Measurements from ENCODE around the gene PGLYRP2. TPM values are rescaled to one million over a fixed set of nuclear protein-coding genes. Genes with fewer than 3 reads are reported as not detected.
A peak's percentile ranks its signal among the peaks of the same experiment; 100 is the strongest.

Gene PGLYRP2
- polyA plus RNA-seq, 1 of the 3 experiments (the other 2 are of a cell fraction) = not detected

DNA sequence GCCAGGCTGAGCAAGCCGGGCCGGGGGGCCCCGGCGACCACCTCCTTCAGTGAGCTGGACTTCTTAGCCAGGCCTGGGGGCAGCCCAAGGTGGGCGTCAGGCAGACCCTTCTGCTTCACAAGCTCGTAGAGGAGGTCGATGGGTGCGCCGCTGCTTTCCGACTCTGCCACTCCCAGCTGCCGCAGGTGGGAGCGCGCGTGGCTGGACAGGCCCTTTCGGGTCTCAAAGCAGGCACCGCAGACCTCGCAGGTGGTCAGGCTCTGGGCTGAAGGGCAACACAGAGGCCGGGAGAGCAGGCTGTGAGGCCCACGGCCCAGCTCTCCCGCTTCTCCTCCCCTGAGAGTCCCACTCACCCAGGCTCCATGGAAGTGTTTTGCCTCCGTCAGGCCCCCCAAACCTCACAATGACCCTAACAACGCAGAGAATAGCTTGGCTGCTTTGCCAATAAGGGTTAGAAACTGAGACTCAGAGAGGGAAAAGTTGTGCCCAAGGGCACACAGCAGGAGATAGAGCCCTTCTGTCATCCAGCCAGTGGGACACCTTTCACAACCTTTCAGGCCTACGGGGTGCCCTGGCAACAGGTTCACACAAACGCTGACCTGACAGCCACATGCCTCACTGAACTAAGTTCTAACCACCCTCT, 49.4 kb downstream of the PGLYRP2 start:
- no peak overlapping the region for H3K4me3 ChIP-seq (ENCODE audit: low read depth in 2 of 2, low read length in 1 of 2)
- H4K20me1 ChIP-seq (ENCODE audit: insufficient read depth) = peaks cover 17% of the 10 kb centered on the region; the same call in 1 of the 2 replicates
- no peaks in the 10 kb centered on the region for H3K9me3 ChIP-seq
- no peak overlapping the region for H3K27ac ChIP-seq (ENCODE audit: low read depth in 2 of 2, low read length in 1 of 2)
- no peak for TF ChIP-seq FOSL2 (IDR thresholded peaks at IDR 0.05; ENCODE audit: borderline replicate concordance, low read depth)
- no peak for TF ChIP-seq EZH2phosphoT487 (IDR thresholded peaks at IDR 0.05; ENCODE audit: borderline replicate concordance, low read depth)
- TF ChIP-seq RFX5 (IDR thresholded peaks at IDR 0.05; ENCODE audit: low read length) = no peak
- H3K9ac ChIP-seq = no peak overlapping the region
- H3K36me3 ChIP-seq (replicated peaks in 1 of 2; ENCODE audit: control insufficient read depth in 1 of 2, insufficient read depth in 2 of 2, low read length in 1 of 2) = peaks cover 12 to 48% of the 10 kb centered on the region in 2 experiments
- H3K9me2 ChIP-seq = no peaks in the 10 kb centered on the region
- H3K4me2 ChIP-seq = peak overlapping the region; percentile 94; the same call in 1 of the 2 replicates
- H2AFZ ChIP-seq (ENCODE audit: low read depth) = no peak overlapping the region
- DNase-seq = no peak
- CTCF ChIA-PET = interaction anchor here (3.9 kb wide), 1 partner anchor 10 kb away, joined by 12 read pairs; the partner anchor contains the start of gene AKAP8L
- no peaks in the 10 kb centered on the region for H3K27me3 ChIP-seq (ENCODE audit: insufficient read depth)
- peaks cover 5 to 28% of the 10 kb centered on the region in 2 experiments; a peak in 2 of 4 replicates for H3K4me1 ChIP-seq (ENCODE audit: control insufficient read depth in 1 of 2, insufficient read depth in 2 of 2, low read depth in 1 of 2, low read length in 1 of 2)
- WGBS (ENCODE audit: low lambda C conversion rate) = 91% methylated on average over 9 of the region's 24 CpGs
- peaks cover 42% of the 10 kb centered on the region for H3K79me2 ChIP-seq (ENCODE audit: insufficient read depth)
- H3F3A ChIP-seq (replicated peaks; ENCODE audit: insufficient read depth) = no peaks in the 10 kb centered on the region
- POLR2A ChIA-PET = interaction anchor here (1.7 kb wide), 1 partner anchor 11 kb away, joined by 6 read pairs; the partner anchor contains the start of gene AKAP8L

DNA sequence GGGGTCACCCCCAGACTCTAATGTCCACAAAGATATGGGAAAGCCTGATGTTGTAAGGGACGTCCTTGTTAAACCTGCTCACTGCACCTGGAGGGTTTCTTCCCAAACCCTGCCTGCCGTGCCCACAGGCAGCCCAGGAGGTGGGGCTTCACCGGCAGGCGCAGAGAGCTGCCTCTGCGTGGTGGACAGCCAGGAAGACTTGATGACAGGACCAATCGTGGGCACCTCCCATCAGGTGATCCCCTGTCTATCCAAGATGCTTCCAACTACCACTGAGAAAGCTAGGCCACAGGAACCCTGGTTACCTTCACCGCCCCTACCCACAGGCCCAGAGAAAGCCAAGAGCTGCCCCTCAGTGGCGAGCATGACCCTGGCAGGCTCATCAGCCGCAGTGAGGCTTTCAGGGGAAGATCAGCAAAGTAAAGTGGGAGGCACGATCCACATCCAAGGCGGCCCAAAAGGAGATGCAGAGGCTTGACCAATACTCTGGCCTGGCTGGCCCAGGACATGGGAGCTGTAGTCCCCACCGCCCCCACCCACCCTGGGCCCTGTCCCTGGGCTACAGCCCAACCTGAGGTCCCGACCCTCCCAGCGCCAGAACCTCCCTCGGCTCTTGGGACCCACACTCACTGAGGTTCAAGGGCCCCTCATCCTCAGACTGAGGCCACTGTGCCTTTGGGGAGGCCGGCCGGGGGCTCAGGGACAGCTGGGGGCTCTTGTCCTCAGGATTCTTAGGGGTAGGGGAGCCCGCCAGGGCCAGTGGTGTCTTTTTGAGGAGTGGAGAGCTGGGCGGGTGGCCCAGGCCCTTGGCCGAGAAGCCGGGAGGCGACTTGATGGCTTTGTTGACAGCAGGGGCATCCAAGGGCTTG, 50.1 kb downstream of the PGLYRP2 start:
- Histone ChIP-seq H3F3A (replicated peaks; ENCODE audit: insufficient read depth) (no peaks in the 10 kb centered on the region), H3K9me2 (no peaks in the 10 kb centered on the region), H3K27ac (ENCODE audit: low read depth in 2 of 2, low read length in 1 of 2) (no peak overlapping the region), H2AFZ (ENCODE audit: low read depth) (no peak overlapping the region), H3K4me2 (no peak overlapping the region), H3K27me3 (ENCODE audit: insufficient read depth) (no peaks in the 10 kb centered on the region), H3K9me3 (no peaks in the 10 kb centered on the region), H3K36me3 (replicated peaks in 1 of 2; ENCODE audit: control insufficient read depth in 1 of 2, insufficient read depth in 2 of 2, low read length in 1 of 2) (peaks cover 13 to 54% of the 10 kb centered on the region in 2 experiments), H3K4me3 (ENCODE audit: low read depth in 2 of 2, low read length in 1 of 2) (no peak overlapping the region), H4K20me1 (ENCODE audit: insufficient read depth) (peaks cover 17% of the 10 kb centered on the region; the same call in 1 of the 2 replicates), H3K79me2 (ENCODE audit: insufficient read depth) (peaks cover 42% of the 10 kb centered on the region), H3K9ac (no peak overlapping the region), H3K4me1 (ENCODE audit: control insufficient read depth in 1 of 2, insufficient read depth in 2 of 2, low read depth in 1 of 2, low read length in 1 of 2) (peaks cover 5 to 28% of the 10 kb centered on the region in 2 experiments; a peak in 2 of 4 replicates)
- ChIA-PET CTCF (interaction anchor here (3.9 kb wide), 1 partner anchor 10 kb away, joined by 12 read pairs; the partner anchor contains the start of gene AKAP8L), POLR2A (interaction anchor here (1.7 kb wide), 1 partner anchor 10 kb away, joined by 6 read pairs; the partner anchor contains the start of gene AKAP8L)
- no peak for TF ChIP-seq FOXM1 (IDR thresholded peaks at IDR 0.05; ENCODE audit: low read depth)
- no peak for TF ChIP-seq RAD21 (IDR thresholded peaks at IDR 0.05; ENCODE audit: low read length)
- no peak for TF ChIP-seq TCF12 (IDR thresholded peaks at IDR 0.05)
- no peak for TF ChIP-seq EZH2phosphoT487 (IDR thresholded peaks at IDR 0.05; ENCODE audit: borderline replicate concordance, low read depth)
- no peak for TF ChIP-seq FOSL2 (IDR thresholded peaks at IDR 0.05; ENCODE audit: borderline replicate concordance, low read depth)
- TF ChIP-seq, protein P1, sequence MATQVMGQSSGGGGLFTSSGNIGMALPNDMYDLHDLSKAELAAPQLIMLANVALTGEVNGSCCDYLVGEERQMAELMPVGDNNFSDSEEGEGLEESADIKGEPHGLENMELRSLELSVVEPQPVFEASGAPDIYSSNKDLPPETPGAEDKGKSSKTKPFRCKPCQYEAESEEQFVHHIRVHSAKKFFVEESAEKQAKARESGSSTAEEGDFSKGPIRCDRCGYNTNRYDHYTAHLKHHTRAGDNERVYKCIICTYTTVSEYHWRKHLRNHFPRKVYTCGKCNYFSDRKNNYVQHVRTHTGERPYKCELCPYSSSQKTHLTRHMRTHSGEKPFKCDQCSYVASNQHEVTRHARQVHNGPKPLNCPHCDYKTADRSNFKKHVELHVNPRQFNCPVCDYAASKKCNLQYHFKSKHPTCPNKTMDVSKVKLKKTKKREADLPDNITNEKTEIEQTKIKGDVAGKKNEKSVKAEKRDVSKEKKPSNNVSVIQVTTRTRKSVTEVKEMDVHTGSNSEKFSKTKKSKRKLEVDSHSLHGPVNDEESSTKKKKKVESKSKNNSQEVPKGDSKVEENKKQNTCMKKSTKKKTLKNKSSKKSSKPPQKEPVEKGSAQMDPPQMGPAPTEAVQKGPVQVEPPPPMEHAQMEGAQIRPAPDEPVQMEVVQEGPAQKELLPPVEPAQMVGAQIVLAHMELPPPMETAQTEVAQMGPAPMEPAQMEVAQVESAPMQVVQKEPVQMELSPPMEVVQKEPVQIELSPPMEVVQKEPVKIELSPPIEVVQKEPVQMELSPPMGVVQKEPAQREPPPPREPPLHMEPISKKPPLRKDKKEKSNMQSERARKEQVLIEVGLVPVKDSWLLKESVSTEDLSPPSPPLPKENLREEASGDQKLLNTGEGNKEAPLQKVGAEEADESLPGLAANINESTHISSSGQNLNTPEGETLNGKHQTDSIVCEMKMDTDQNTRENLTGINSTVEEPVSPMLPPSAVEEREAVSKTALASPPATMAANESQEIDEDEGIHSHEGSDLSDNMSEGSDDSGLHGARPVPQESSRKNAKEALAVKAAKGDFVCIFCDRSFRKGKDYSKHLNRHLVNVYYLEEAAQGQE (IDR thresholded peaks at IDR 0.05; ENCODE audit: low read depth, low read length) = no peak
- no peak for TF ChIP-seq POLR2AphosphoS5 (IDR thresholded peaks at IDR 0.05; ENCODE audit: low read depth, low read length)
- TF ChIP-seq RXRA (IDR thresholded peaks at IDR 0.05; ENCODE audit: borderline replicate concordance, low read depth) = no peak
- WGBS (ENCODE audit: low lambda C conversion rate) = 89% methylated on average over 7 of the region's 22 CpGs
- DNase-seq = no peak

All from SK-N-SH (cell line).